Measurements from ENCODE around the gene PVALEF. TPM values are rescaled to one million over a fixed set of nuclear protein-coding genes. Genes with fewer than 3 reads are reported as not detected.

Gene PVALEF
- total RNA-seq, 2 donors from 2014 or later, result not detected

DNA sequence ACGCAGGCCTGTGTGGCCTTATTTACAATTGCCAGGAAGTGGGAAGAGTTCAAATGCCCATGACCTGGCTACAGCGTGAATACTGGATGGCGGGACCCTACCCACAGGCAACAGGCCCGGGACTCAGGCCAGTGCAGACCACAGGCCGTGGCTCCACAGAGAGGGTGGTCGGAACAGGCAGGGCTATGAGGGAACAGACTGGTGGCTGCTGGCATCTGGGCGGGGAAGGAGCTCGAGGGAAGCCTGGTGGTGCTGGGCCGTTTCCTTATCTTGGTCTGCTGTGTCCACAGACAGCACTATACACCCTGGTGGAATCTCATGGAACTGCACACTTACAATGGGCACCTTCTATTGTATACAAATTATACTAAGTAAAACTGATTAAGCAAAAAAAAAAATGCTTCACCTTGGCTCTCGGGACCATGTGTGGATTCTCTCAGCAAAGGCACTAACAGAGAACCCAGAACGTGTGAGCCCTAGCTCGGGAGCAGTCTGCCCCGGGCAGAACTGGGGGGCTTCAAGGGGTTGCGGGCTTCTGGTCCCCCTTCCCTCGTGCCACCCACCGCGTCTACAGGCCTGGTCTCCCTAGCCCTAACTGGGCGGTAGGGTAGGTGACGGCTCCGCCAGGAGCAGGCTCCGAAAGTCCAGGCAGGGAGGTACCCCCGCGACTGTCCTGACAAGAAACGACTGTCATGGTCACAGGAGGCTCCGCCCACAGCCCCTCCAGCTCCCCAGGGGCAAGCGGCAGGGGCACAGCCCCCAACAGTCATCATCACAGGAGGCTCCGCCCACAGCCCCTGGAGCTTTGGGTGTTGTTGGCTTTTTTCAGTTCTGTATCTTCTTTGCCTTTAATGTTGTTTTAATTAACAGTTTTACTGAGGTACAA is 35.6 kb downstream of the PVALEF start:
- no peak for DNase-seq (ENCODE audit: low spot score)
- intact Hi-C loops (cut with DNase I), result no loop called here

DNA sequence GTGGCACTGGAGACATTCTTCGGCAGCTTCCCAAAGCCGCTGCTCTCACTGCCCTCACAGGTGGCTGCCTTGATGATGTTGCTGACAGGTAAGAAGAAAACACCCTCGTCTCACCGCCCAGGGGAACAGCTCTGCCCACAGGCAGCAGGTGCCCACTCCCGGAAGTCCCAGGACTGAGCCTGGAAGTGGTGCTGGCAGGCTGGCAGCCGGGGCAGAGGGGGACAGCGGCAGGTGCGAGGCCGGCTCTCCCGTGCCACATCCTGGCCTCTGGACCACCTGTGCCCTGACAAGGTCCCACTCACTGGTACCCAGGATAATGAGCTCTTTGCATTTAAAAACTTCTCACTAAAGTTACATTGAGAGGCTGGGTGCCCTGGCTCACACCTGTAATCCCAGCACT is 37.0 kb downstream of the PVALEF start:
- DNase-seq (ENCODE audit: low spot score), result no peak
- intact Hi-C loops (cut with DNase I), result no loop called here

DNA sequence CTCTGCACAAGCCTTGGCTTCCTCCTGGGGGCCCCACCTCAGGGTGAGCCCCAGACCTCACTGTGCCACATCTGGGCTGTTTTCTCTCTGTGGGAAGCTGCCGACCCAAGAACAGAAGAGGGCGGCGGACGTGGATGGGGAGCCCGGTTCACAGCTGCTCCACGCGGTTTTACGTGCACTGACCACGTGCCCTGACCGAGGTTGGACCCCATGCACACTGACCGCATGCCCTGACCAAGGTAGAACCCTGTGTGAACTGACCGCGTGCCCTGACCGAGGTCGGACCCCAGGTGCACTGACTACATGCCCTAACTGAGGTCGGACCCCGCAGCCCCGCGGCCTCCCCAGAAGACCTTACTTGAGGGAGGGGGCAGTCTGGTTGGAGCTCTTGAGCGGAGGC is 37.8 kb downstream of the PVALEF start:
- no peak for DNase-seq (ENCODE audit: low spot score)
- intact Hi-C loops (cut with DNase I), result no loop called here

DNA sequence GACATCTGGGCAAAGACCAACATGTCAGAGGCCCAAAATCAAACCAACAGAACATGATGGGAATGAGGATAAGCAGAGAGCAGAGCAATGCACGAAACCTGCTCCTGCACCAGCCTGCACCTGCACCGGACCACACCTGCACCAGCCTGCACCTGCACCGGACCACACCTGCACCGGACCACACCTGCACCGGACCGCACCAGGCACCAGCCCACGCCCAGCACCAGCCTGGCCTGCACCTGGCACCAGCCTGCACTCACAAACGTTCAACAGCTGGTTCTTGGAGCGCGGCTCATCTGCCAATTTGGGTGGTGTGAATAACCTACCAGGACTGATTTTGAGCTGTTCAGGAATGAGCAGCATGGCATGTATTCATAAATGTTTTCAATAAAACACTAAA is 39.3 kb downstream of the PVALEF start:
- intact Hi-C loops (cut with DNase I), result no loop called here
- DNase-seq (ENCODE audit: low spot score), result no peak

DNA sequence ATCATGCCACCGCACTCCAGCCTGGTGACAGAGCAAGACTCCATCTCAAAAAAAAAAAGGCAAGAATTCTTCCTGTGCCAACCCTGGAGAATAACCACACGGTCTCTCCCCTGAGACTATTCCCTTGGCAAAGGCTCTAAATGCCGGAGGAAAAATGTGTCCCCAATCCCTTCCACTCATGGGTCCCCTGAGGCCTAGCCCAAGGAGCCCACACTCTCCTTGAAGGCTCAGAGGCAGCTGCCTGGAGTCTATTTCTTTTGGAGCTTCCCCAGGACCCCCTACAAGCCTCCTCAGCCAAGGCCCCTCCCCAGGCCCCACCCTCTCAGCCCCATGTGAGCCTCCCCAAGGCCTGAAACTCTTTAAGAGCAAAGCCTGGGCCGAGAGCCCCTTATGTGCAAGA is 40.9 kb downstream of the PVALEF start:
- DNase-seq (ENCODE audit: low spot score), result no peak
- intact Hi-C loops (cut with DNase I), result no loop called here

DNA sequence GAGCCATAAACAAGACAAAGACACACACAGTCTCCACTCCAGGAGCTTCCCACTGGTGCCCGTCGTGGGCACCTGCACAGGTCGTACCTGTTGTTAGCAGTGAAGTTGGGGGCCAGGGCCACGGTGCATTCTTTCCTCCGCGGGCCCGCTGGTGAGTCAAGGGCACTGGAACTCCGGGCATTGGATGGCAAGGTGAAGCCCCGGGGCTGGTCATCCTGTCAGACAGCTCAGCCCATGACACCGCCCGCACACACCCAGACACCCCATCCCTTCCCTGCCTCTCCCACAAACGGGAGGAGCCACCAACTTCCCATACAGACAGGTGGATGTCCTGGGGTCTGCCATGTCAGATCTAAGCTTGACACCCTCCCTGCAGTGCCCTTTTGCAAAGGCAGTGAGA is 41.4 kb downstream of the PVALEF start:
- intact Hi-C loops (cut with DNase I), result no loop called here
- no peak for DNase-seq (ENCODE audit: low spot score)

DNA sequence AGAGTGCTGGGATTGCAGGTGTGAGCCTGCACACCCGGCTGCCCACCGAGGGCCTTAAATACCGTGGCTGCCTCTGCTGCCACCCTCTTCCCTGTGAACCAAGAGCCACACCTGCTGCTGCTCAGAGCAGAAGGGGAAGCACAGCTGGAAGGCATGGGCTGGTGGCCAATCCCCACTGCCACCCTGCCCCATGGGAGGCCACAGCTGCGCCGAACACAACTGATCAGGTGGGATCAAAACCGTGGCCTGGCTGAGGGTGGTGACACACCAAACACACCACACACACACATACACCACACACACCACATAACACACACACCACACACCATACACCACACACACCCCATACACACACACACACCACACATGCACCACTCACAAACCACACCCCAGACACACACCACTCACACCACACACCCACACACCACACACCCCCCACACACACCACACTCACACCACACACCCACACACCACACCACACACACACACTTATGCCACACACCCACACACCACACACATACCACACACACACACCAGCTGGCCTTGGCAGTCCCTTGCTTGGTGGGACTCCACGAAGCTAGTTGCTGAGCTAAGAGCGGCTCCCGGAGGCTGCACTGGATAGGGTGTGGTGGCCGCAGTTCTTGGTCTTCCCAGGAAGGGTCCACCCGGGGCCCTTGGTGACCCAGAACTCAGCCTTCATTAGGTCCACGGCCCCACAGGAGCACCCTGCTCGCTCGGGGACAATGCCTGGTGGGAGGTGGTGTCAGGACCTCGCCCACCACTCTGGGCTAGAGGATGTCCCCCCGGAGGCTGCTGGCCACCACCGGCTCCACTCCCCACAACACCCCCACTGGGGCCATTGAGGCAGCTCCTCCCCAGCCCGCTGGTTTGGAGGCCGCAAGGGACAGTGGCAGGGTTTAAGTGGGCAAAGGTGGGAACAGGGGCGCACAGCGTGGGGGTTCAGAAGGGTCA is 42.6 kb downstream of the PVALEF start:
- intact Hi-C loops (cut with DNase I), result no loop called here
- no peak for DNase-seq (ENCODE audit: low spot score)

DNA sequence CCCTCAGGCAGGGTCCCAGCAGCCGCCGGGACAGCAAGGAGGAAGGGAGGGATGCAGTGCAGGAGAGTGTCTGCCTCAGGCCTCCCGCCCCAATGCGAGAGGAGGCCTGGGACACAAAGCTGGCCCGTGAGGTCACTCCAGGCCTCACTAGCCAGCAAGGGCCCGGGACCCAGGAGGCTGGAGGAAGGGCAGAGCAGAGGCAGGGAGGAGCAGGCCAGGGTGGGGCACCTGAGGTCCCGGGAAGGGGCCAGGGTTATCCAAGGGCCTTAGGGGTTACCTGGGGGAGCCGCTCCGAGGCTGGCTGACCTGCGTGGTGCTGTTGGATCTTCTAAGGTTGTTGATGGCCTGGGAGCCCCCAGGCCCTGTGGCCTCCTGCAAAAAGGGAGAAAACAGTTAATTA is 43.3 kb downstream of the PVALEF start:
- intact Hi-C loops (cut with DNase I), result no loop called here
- DNase-seq (ENCODE audit: low spot score), result no peak

DNA sequence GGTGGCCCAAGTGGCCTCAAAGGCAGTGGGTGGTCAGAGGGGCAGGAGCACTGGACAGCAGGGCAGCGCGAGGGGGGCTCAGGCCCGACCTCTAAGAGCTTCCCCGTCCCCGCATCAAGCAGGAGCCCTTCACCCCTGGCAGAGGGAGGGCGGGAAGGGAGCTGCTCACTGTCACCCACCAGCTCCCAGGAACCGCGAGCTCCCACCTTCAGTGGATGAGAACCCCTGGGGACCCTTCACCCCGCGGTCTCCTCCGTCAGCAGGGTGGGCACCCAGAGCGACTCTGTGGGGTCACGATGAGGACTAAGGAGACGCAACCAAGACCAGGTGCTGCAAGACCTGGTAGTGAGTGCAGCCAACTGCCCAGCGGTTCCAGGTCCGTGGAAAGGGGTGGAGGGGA is 43.8 kb downstream of the PVALEF start:
- intact Hi-C loops (cut with DNase I), result no loop called here
- no peak for DNase-seq (ENCODE audit: low spot score)

DNA sequence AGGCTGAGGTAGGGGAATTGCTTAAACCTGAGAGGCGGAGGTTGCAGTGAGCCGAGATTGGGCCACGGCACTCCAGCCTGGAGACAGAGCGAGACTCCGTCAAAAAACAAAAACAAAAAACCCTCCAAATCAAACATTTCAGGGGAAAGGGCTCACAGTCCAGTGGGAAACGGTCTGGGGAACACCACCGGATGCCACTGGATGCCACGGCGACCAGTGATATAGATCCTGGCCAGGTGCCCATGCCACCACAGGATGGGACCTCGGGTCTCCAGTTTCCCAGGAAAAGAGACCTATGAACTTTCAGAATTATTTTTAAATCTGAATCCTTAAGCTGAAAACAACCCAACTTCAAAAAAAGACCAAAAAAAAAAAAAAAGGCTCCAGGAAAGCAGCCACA is 45.2 kb downstream of the PVALEF start:
- DNase-seq (ENCODE audit: low spot score), result no peak
- intact Hi-C loops (cut with DNase I), result no loop called here

DNA sequence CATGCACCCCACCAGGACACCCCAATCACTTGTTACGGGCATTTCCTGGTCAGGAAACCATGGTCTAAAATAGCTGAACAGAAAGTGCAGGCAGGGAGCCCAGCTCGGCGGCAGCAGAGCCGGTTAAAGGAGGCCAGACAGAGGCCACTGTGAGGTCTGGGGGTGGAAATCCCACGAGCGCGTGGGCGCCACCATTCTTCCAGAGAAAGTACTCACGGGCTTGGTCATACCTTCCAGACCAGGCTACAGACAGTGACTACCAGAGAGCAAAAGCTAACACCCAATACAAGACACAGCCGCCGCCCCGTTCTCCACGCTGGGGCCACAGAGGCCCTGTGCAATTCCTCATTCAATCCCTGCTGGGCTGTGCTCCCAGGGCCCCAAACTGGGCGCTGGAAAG is 45.6 kb downstream of the PVALEF start:
- no peak for DNase-seq (ENCODE audit: low spot score)
- intact Hi-C loops (cut with DNase I), result no loop called here

DNA sequence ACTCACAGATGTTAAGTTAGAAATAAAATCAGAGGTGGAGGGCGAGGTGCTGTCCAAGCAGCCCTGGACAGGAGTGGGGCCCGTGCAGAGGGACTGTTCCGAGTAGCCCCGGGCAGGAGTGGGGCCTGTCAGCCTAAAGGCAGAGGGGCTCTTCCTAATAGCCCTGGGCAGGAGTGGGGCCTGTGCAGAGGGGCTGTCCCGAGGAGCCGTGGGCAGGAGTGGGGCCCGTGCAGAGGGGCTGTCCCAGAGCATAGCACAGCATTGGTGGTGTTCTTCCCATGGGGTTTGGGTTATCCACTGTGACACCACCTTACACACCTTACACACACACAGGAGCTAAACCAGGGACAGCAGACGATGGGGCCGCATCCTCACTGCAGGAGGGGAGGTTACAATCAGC is 47.1 kb downstream of the PVALEF start:
- DNase-seq (ENCODE audit: low spot score), result no peak
- intact Hi-C loops (cut with DNase I), result no loop called here

DNA sequence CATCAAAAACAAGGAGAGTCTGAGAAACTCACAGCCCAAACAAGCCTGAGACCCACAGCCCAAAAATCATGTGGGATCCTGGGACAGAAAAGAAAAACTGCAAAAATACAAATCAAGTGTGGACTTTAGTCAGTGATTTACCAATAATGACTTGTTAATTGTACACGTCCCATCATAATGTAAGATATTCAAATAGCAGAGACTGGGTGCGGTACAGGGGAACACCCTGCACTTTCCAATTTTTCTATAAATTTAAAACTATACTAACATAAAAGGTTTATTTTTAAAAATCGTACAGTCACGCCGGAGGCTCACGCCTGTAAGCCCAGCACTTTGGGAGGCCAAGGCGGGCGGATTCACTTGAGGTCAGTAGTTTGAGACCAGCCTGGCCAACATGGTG is 48.7 kb downstream of the PVALEF start:
- intact Hi-C loops (cut with DNase I), result no loop called here
- no peak for DNase-seq (ENCODE audit: low spot score)

DNA sequence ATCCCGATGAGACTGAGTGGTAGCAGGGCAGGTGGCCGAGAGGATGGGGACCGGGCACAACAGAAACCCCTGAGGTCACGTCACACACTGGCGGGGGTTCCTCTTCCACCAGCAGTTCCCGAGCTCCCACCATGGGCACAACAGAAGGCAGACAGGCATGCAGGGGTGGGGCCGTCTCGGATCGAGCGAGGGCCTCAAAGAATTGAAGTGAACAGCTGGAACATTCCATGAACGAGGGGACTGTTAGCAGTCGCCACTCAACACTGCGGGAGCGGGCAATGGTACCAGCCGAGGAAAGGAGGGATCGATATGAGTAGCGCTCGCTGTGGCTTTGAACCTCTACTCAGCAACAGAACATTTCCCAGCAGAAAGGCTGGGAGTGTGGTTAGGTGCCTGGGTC is 52.2 kb downstream of the PVALEF start:
- no peak for DNase-seq (ENCODE audit: low spot score)

DNA sequence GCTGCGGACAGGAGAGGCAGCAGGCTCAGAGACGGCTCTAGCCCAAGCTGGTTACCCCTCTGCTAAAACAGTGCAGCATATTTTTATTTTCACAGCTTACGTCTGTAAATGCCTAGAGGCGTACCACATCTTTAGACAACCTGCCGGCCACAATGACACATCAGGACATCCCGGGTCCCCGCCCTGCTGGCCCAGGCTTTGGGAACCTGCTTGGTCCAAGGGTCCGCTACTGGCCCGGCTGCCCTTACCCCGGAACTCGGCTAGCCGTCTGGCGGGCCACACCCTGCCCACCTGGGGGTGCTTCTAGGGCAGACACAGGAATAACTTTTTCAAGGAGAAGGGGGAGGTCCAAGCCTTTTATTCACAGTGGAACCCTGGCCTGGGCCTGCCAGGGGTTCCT is 53.2 kb downstream of the PVALEF start:
- no peak for DNase-seq (ENCODE audit: low spot score)
- intact Hi-C loops (cut with DNase I), result no loop called here

More for the DNA sequence above, 52.2 kb downstream of the PVALEF start:
- intact Hi-C loops (cut with DNase I), result no loop called here

DNA sequence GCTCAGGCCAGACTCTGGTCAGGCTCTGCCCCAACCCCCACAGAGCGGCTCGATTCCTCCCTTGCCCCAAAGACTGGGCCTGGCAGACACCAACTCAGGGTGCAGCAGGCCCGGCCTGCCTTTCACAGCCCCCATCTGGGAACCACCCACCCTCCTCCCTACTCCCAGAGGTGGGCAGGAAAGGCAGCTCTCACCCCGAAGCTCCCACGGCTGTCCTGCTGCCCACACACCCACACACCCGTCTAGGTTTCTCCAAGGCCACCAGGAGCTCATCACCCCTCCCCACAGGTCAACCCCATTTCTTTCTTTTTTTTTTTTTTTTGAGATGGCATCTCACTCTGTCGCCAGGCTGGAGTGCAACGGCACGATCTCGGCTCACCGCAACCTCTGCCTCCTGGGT is 53.7 kb downstream of the PVALEF start:
- DNase-seq (ENCODE audit: low spot score), result no peak
- intact Hi-C loops (cut with DNase I), result no loop called here

DNA sequence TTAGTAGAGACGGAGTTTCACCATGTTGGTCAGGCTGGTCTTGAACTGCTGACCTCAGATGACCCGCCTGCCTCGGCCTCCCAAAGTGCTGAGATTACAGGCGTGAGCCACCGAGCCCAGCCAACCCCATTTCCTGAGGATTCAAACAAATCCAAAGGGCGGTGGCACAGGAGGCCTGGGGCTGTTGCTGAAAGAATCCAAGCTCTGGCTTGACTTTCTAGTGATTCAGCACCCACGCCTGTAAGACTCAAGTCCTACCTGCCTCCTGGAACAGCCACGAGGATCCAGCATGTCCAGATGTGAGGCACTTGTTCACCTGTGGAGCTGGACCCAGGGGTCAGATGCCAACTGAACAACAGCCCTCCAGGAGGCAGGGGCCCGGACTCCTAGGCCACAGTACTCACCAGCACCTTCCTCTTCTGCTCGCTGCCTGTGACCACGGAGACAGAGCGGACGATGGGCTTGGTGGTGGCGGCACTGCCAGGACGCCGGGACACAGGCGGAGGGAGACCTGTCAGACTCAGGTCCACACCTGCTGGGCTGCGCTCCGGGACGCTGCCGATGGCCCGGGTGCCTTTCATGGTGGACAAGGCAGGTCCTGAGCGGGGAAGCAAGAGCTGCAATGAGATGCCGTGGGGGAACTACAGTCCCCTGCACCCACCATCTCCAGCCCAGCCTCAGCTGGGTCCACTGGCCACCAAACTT is 54.3 kb downstream of the PVALEF start:
- DNase-seq (ENCODE audit: low spot score), result no peak
- intact Hi-C loops (cut with DNase I), result no loop called here

DNA sequence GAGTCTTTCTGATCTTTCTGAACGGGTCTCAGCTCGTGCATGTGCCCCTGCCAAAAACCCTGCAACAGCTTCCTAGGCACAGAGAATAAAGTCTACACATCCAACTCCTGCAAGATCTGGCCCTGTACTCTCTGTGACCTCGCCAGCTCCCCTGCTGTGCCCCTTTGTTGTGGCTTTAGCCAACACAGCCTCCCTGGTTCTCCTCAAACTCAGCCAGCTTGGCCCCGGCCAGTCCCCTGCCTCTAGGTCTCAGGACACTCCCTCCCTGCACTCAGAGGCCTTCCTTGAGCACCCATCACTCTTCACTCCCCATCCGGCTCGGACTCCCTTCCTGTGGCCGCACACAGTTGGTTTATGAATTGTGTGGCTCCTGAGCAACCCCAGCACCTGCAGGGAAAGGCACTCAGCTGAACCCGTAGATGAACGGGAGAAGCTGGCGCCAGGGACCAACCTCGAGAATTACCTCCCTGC is 56.1 kb downstream of the PVALEF start:
- intact Hi-C loops (cut with DNase I), result no loop called here
- DNase-seq (ENCODE audit: low spot score), result no peak

DNA sequence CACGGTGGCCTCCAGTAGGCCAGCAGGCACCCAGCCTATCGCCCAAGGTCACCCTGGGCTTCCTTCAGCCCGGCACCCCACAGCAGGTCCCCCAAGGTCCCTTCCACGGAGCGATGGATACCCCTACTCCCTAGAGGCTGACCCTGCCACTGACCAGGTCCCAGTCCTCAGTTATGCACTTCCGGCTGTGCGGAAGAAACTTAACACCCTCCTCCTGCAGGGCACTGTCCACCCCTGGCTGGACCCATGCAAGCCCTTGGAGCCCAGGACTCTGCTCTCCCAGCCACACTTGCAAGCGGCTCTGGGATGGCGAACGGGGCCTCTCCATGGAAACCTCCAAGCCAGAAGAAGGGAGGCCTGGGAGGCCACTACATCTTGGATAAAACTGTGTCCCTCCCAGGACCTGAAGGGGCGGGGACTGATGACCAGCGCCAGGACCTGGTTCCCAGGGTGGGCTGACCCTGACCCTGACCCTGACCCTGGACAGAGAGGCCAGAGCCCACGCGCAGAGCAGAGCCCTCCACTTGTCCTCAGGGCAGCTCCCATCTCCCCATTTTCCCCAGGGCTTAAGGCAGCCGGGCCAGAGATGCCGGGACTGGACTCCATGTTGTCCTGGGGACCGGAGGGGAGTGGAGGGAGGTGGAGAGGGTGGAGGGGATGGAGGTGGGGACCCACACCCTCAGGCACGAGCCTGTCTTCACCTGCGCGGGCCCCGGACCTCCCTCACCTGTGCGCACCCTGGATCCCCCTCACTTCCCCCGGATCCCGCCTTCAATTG is 56.7 kb downstream of the PVALEF start:
- DNase-seq (ENCODE audit: low spot score), result no peak
- intact Hi-C loops (cut with DNase I), result no loop called here
